Activated CD4-positive, alpha-beta T cell treated with anti-CD3 and anti-CD28 coated beads for 1 hour (primary cell): Measurements from ENCODE around the gene RBMS3.
"Not testable (repeated sequence)": the region's sequence is repeated elsewhere in the genome, so short reads cannot be mapped to it uniquely, and the experiment has no call there.

ENCODE experiments used
- DNase-seq: peaks from one replicate; pipeline ENCODE4 v3.0.0-alpha.2; 2020

RBMS3 gene

DNA sequence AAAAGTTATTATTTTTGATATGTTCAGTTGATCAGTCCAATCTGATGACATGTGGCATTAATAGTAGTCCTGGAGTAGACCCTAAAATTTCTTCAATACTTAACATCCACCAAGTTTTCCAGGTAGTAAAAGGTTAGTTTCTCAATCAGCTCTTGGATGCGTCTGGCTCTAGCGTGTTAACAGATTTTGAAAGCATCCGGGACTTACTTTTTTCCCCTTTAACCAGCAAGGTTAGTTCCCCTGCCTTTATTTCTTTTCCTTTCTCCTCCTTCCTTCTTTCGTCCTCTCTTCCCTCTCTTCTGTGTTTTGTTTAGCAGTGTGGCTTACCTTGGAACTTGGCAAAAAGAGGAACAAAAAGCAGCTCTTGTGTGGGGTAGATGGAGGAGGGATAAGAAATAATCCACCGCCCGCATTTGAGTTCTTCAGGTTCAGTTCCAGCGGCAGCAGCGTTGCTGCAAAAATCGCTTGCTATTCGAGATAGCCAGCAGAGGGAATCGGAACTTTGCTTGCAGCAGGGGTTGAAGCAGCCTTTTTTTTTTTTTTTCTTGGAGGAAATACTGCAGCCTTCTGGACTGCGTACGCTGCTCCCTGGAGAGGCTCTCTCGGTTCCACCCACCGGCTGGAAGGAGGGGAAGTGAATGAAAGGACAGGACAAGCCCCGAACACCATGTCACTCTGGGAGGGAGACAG lies at the start of gene RBMS3:
Gene RBMS3 (plus strand): TSS at position 668 of the 690 bp plus-strand sequence.
- no peak for DNase-seq

- DNase-seq: not testable (repeated sequence)
Observed at GRCh38 chr3:29233126-29233525, 47.7 kb upstream of the RBMS3 start.

DNA sequence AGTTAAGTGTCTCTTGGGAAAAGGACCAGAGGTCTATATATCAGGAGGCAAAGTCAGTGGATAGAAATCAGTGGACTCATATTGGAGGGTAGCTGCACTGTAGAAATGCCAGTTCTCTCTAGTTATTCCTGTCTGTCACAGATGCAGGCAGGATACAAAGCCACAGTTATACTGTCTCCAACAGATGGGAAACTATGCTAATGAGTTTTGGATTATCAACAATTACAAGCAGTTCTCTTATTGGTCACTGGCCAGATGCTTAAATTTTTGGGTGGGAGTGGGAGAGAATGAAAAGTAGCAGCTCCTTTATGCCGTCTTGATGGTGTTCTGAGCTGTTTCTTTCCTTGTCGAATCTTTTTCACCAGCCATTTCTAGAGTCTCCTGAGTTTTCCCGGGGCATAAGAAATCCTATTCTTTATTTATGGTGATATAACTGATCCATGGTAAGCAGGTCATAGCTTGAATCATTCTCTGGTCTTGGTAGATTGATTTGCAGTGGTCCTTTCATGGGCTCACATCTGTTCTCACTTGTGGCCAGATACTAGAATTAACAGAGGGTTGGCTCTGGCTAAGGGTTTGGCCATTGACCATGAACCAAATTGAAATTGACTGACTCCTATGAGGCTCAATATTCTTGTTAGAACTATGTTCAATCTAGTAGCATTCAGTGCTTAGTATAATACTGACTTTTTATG lies 44.6 kb upstream of the RBMS3 start:
- no peak for DNase-seq

- DNase-seq: no peak
Observed at GRCh38 chr3:29239376-29239775, 41.5 kb upstream of the RBMS3 start.

DNA sequence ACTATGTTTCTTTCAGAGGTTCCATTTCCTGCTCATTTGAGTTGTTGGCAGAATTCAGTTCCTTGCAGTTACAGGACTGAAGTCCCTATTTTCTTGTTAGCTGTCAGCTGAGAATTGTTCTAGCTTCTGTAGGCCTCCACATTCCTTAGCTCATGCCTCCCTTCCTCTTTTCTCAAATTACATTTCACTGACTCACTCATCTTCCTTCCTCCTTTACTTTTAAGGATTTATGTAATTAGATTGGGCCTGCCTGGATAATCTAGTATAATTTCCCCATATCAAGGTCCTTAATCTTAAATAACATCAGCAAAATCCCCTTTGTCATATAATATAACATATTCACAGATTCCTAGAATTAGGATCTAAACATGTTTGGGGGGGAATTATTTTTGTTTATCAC lies 40.6 kb upstream of the RBMS3 start:
- DNase-seq: no peak

- no peak for DNase-seq
Observed at GRCh38 chr3:29240887-29241286, 40.0 kb upstream of the RBMS3 start.

DNA sequence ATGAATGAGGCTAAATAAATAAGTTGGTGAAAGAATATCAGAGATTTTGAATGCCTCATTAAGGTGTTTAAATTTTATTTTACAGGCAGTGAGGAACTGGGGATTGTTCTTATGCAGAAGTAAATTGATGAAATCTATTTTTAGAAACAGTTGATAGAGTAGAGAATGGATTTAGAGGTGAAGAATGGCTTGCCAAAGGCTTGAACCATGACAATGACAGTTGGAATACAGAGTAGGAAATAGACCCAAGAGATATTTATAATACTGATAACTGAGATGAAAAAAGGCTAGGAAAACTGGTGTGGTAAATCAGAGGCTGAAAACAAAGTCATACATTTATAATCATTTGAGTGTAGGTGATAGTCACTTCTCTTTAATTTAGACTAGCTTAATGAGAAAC lies 39.0 kb upstream of the RBMS3 start:
- DNase-seq: no peak

DNA sequence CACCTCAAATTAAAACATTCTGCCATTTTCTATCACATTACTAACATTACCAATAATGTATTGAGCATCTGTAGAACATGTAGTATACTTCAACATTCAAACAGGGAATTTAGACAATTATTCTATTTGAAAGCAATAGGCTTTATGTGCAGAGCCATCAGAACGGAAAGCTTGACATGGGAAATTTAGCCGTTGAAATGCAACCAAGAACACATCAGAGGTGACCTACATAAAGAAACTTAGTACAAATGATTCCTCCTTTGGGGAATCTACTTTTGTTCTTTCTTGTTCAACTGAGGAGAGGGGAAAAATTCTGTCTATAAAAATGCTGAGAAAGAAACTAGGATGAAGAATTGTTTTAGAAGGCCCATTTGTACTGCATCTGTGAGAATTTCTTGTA lies 38.6 kb upstream of the RBMS3 start:
- DNase-seq: no peak

- no peak for DNase-seq
Observed at GRCh38 chr3:29245441-29245840, 35.4 kb upstream of the RBMS3 start.

DNA sequence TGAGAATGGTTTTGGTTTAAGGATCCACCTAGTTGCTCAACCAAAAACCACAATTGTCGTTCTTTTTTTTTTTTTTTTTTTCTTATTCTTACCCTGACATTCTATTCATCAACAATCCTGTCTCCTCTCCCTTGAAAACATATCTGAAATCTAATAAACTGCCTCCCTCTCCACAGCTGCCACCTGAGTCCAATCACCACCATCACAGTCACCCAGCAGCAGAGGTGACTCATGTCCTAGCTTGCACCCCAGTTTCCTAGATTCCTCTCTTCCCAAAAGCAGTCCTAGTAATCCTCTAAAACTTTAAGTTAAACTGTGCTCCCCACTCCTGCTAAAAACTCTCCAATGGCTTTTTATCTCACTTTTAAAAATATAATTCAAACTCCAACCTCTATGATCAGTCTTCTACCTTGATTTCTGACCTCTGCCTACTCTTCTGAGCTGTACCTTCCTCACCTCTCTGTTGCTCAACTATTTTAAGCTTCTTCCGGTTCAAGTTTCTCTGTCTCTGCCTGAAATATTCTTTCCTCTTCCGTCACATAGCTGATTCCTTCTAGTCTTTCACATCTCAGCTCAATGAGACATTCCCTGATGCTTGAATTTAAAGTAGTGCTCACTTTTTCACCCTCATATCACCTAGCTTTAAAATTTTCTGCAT lies 33.7 kb upstream of the RBMS3 start:
- no peak for DNase-seq

DNA sequence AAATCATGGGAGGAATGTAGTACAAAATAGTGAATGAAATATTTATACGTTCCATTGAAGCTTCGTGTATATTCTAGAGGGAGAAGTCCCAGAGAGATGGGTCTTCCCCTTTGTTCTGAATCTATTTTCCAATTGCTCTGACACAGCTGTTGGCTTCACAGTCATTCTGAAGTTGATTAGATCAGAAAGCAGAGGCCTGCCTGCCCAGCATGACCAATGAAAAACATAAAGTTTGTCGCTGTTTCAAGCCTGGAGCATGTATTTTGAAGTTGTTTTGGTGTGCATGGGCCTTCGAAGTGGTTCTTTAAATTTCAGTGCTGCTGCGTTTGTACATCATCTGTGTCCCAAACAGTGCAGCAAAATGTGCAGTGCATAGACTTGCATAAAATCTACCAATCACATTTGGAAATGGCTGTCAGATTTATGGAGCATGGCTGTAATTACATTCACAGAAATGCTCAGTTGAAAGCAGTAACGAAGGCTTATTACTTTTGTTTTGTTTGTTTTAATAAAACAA lies 31.0 kb upstream of the RBMS3 start:
- no peak for DNase-seq

DNA sequence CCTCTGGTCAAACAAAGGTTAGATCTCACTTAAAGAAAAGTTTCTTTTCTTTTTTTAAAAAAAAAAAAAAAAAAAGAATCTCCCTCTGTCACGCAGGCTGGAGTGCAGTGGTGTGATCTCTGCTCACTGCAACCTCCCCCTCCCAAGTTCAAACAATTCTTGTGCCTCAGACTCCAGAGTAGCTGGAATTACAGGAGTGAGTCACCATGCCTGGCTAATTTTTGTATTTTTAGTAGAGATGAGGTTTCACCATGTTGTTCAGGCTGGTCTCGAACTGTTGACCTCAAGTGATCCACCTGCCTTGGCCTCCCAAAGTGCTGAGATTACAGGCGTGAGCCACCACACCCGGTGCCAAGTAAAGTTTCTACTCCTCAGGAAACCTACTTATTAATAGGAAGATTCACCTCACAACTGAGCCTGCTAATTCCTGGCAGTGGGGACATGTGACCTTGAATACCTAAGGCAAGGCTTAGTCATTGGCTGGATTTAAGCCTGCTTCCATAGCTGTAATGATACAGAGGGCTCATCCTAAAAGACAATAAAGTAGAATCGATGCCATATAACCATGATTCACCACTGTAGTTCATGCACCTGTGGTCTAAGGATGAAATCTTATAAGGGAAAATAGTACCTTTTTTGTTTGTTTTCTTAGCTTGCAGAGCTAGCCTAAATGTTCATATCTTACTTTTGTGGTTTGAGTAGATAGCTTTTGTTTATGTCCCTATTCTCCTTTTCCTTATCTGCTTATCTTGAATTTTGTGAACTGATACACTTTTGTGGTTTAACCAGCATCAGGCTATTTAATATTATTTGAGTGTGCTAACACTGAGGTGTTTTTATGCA lies 24.8 kb upstream of the RBMS3 start:
- DNase-seq: no peak

DNA sequence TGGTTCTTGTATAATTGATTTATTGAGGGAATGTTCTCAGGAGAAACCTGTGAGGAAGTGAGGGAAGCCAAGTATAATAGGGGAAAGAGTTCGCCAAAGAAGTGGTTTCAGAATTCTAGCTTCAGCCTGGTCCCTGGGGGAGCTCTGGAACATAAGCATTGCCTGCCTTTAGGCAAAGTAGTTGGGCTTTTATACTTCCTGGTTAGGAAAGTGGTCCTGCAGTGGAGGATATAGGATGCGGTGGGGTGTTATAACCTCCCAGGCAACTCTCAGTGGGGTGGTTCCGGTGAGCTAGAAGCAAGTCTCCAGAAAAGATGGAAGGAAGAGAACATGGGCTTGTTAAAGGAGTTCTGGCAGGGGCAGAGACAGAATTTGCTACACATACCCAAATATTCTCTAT lies 22.7 kb upstream of the RBMS3 start:
- no peak for DNase-seq

DNA sequence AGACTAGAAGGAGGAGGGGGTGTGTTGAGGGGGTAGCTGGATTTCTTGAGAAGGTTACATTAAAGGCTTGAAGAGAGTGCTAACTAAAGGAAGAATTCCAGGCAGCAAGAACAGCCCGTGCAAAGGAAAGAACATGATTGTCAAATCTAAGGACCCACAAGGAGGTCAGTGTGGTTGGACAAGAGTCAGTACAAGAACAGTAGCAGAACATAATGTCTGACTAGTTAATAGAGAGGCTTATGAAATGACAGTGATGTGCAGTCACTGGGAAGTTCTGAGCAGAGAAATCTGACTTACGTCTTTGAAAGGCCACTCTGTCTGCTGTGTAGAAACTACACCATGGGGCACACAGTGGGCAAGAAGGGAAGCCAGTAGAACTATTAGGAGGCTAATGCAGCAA lies 19.8 kb upstream of the RBMS3 start:
- no peak for DNase-seq

DNA sequence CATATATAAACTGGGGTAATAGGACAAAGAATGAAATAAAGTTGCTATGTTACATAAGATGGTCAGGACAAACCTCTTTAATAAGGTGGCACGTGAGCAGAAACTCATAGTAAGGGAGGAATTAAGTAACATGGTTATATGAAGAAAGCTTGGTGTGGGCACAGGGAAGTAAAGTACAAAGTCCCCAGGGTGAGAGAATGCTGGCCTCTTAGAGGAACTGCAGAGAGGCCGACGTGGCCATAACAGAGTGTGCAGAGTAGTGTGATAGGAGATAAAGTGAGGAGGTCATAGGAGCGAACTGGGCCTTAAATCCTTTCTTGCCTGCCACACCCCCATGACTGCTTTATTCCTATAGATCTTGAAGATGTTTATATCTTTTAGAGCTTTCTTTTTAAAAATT lies 17.4 kb upstream of the RBMS3 start:
- no peak for DNase-seq

DNA sequence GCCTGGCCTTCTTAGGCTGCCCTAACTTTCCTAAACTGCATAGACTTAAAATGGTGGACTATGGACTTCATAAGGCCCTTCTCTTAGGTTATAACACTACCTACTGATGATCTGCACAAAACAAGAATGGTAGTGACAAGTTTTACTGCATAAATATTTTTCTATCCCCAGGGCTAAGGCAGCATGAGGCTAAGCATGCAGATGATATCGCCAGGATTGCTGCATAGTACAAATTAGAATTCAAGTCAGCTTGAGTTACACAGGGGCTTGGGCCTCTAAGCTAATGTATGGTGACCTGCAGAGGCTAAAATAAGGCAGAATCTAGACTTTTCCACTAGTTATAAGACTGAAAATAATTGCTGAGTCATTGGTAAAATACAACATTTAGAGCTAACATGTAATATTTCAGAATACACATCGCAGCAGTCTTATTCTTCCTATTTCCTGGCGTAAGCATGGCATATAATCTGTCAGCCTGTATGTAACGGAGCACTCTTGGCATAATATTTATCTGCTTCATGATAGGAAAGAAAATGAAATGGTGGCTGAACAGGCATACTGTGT lies 15.3 kb upstream of the RBMS3 start:
- no peak for DNase-seq

GRCh38 chr3:29267226-29267625 lies 13.6 kb upstream of the RBMS3 start:
- DNase-seq: no peak

DNA sequence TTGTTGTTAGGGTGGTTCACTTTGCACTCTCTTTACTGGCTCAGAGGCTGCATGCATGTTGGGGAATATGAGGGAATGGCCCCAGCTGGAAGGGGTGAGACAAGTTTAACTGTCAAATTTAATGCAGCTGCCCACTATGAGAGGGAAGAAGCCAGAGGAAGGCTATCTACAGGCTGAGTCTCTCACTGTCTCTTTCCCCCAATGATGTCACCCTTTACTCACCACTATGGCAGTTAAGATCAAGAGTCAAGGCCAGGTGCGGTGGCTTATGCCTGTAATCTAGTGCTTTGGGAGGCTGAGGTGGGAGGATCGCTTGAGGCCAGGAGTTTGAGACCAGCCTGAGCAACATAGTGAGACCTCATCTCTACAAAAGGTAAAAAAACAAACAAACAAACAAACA lies 12.2 kb upstream of the RBMS3 start:
- DNase-seq: no peak

DNA sequence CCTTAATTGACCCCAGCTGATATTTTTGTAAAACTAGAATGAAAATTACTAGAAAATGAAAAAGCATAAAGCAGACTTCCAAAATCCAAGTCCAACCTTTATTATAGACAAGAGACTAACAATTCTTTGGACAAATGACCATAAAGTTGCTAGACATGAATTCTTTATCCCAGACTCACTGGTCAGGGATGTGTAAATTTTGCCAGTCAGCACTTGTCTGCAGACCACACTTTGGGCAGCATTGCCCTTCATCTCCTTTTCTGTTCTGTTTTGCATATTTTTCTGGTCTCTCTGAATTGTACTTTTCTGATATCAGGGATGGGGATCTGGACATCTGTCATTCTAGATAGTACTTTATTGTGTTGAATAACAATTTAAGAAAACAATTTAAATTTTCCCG lies 10.1 kb upstream of the RBMS3 start:
- DNase-seq: no peak

DNA sequence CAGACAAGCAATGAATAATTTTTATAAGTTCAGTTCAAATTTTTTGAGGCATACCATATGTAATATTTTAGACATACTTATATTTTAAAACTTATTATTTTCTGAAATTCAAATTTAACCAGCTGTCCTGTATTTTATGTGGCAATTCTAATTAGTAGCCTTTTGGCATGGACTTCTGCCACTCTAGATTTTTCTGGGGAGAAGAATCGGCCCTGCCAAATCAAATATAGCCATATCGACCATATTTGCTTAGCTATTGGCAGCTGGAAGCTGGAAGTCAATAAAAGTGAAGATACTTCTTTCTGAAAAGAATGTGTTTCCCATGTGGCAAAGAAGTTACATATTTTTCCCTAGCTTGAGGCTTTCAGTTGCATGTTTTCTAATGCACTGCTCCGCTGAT lies 9.4 kb upstream of the RBMS3 start:
- no peak for DNase-seq

GRCh38 chr3:29274667-29275066 lies 6.2 kb upstream of the RBMS3 start:
- no peak for DNase-seq

- no peak for DNase-seq
Observed at GRCh38 chr3:29275309-29275708, 5.6 kb upstream of the RBMS3 start.

- no peak for DNase-seq
Observed at GRCh38 chr3:29277249-29277648, 3.6 kb upstream of the RBMS3 start.
